HG03378 (cell line): ENCODE measurements around the gene ARHGAP6.
"Not testable (repeated sequence)": the region's sequence is repeated elsewhere in the genome, so short reads cannot be mapped to it uniquely, and the experiment has no call there.

ENCODE experiments used
- ATAC-seq: cut with Tn5 transposase; IDR thresholded peaks from one replicate; pipeline ENCODE4 v1.9.1; 2021; ENCODE audit warnings: mild to moderate bottlenecking, moderate library complexity; ENCODE audit not compliant: unreplicated experiment

ARHGAP6 gene

DNA sequence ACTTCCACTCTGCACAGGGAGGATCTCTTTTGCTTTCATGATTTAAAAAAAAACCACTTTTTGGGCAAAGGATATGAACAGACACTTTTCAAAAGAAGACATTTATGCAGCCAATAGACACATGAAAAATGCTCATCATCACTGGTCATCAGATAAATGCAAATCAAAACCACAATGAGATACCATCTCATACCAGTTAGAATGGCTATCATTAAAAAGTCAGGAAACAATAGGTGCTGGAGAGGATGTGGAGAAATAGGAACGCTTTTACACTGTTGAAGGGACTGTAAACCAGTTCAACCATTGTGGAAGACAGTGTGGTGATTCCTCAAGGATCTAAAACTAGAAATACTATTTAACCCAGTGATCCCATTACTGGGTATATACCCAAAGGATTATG, 87.4 kb downstream of the ARHGAP6 start:
- not testable (repeated sequence) for ATAC-seq

DNA sequence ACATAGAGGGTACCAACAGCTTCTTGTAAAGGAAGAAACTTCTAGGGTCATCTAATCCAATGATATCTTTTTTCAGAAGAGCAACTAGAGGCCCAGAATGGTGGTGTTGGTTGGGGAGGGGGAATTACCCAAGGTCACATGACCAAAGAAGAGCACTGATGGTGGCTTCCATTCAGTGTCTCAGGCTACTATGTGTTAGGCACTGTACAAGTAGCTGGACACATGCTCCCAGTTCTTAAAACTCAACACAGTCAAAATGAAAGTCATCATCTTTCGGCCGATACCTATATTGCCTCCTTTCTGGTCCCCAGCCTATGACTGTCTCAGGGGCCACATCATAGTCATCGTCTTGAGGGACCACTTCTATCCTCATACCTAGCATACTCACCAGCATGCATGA, 88.1 kb downstream of the ARHGAP6 start:
- ATAC-seq, result no peak

DNA sequence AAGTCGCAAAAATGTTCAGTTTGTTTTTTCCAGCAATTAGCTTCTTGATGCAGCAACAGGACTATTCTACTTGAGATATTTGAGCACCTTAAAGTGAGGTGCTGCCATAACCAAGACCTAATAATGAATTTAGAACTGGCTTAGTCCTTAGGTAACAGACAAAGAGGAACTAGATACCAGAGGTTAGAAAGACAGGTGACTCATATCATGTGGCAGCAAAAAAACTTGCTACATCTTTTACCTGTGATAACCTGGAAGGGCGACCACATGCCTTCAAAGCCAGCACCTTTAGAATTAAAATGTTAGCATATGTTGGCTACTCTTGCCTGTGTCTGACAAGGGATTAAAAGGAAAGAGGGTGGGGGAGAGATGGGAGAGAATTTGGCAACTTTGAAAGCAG, 90.4 kb downstream of the ARHGAP6 start:
- no peak for ATAC-seq

DNA sequence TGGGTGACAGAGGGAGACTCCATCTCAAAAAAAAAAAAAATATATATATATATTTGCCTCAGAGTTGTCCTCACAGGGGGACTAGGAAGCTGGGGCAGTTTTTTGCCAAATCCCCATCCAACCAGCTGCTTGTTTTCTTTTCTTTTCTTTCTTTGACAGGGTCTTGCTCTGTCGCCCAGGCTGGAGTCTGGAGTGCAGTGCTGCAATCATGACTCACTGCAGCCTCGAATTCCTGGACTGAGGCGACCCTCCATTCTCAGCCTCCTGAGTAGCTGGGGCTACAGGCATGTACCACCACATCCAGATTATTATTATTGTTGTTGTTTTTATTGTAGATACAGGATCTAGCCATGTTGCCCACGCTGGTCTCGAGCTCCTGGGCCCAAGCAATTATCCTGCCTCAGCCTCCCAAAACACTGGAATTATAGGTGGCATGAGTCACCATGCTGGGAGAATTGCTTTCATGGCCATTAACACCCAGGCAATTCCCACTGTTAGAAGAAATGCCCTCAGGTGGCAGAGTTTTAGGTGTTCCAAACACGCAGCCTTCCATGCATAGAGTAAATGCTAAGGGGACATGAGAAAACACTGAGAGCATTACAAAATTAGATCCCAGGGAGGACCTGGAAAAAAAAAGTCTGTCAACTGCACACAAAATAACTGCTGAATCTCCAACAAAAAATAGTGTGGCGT, 98.0 kb downstream of the ARHGAP6 start:
- ATAC-seq, result no peak

DNA sequence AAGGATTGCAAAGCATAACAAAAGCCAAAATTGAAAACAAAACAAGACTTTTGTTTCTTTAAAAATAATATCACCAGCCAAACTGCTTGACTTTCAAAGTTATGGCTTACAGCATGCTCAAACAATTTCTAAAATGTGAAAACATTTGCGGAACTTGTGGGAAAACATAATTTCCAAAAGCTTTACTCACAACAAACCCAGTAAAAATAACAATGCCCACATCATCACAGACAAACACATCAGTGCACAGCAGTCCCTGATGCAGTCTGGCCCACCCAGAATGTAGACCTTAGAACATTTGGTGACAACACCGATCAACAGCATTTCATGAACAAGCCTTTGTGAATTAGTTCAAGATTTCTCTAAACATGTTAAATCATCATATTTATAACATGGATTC, 98.9 kb downstream of the ARHGAP6 start:
- ATAC-seq, result no peak

DNA sequence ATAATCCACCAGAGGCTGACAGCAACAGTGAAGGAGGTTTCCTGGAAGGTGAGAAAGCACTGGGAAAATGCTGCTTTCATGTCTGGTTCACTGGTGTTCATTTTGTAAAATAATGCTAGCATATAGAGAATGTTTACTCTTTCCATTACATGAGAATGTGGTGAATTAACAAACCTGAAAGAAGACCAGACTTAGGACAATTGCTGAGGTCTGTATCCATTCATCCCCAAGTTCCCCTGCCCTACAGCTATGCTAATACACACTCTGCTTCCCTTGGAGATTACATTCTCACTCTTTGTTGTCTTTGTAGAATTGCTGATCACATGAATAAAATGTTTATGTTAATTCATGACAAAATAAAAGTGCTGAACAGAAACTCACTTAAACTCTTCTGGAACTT, 99.5 kb downstream of the ARHGAP6 start:
- ATAC-seq, result no peak

DNA sequence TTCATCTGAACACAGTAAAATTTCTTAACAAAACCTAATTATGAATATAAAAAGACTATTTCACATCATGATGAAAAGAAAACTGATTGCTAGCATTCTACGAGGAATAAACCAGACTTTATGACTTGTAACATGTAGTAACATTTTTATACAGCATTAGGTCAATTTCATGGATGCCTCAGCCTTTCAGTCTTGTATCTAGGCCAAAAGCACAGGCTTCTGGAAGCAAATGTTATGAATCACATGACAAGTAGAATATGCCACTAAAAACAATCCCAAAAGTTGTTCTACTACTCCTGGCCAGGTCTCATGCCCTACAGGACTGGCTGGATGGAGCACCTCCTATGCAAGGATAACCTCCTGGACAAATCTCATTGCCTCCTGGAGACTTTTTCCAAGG, 101.2 kb downstream of the ARHGAP6 start:
- no peak for ATAC-seq

DNA sequence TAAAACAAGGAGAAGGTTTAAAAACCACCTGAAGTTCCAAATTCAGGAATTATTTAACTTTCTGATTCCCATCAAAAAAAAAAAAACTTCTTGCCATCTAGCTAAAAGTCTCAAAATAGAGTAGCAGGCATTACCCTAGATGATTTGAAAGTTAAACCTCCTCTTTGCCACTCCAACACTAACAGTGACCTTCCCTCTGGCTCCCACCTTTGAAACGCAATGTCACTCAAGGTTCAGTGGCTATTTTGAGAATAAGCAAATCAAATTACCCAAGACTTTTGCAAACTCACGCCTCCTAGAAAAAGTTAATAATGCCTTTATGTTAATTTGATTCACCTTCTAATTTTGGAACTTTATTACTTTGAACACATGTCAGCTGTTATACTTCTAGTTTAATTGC, 103.2 kb downstream of the ARHGAP6 start:
- no peak for ATAC-seq

DNA sequence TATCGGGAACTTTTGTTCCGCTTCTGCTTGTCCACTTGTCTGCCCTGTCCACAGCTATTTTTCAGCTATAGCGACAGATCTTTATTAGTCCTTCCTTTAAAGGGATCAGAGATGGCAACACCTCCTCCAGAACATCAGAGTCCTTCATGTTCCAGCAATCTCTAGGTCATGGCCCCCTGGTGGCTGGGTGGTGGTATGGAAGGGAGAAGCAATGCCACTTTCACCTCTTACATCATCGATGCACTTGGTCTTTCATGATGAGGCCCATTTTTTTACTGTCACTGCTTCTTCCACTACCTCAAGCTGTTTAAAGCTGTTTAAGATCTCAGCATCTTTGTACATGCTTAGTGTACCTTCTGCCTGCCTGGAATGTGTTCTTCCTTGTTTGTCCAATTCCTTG, 106.7 kb downstream of the ARHGAP6 start:
- peak; percentile 56 for ATAC-seq

DNA sequence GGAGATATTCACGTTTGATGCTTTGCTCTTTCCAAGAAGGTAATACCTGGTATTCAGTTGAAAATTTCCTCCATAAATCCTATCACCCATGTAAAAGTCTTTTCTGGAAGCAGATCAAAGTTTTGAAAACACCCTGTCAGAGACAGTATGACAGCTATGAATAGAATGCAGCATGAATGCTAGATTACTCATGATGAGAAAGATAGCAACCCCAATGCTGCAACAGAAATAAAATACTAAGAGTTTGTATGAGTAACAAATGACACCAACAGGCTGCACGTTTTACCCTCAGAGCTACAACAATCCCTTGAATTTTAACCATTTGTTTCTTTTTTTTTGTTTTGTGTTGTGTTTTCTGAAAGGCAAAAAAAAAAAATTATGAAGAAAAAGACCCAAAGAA, 108.6 kb downstream of the ARHGAP6 start:
- ATAC-seq, result no peak

DNA sequence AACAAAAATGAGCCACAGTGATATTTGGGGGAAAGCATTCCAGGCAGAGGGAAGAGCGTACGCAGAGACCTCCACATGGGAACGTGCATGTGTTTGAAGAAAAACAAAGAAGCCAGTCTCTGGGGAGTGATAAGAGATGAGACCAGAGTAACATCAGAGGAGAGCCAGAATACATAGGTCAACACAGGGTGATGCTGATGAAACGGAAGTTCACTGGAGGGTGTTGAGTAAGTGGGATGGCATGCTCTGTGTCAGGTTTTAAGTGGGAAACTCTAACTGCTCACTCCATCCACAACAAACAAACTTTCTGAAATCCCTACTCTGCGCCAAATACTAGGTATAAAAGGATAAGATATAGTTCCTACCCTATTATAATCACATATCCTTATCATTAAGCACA, 110.0 kb downstream of the ARHGAP6 start:
- ATAC-seq, result no peak

DNA sequence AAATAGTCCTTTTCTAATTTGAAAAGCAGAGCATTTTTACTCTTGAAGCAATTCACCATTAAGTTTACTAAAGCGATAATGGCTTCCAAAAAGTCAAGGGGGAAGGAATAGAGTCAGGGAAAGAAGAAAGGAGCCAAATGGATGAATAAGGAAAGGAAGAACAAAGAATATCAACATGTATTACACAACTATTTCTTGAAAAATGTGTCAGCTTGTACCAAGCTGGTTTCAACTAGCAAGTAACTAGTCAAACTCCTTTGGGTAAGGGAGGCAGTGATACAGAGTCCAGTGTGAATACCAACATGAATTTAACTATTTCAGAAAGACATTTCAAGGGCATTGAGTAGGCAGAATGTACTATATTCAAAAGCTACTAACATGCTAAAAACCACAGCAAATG, 112.1 kb downstream of the ARHGAP6 start:
- ATAC-seq, result no peak

DNA sequence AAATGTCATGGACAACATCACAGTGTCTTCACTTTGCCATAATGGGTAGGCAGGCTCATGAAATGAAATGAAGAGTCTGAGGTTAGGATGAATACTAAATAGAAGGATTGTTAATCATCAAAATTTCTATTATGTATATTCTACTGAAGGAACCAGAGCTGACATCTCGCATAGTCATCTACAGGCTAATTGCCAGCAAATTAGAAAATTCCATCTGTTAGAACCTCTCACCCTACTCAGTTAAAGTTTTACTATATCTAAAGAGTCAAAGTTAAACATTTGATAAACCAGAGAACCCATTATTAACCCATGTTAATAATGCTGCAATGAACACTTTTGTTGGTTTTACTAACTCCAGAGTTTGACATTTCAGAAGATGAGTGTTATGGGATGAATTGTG, 114.6 kb downstream of the ARHGAP6 start:
- no peak for ATAC-seq

DNA sequence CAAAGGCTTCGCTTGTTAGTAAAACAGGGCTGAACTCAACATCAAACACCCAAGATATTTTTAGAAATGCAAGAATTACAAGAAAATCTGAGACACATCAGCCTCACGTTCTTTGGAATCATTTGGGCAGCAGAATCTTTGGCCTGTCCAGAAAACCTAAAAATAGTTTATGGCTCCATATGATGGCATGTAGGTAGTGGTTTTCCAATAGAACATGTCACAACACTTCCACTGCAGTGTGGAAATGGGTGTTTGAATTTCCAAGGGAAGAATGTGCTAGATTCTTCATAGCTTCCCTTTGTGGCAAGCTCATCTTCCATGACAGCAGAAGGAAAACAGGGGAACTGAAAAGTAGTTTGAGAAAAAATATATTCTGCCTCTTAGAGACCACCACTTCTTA, 118.8 kb downstream of the ARHGAP6 start:
- no peak for ATAC-seq

DNA sequence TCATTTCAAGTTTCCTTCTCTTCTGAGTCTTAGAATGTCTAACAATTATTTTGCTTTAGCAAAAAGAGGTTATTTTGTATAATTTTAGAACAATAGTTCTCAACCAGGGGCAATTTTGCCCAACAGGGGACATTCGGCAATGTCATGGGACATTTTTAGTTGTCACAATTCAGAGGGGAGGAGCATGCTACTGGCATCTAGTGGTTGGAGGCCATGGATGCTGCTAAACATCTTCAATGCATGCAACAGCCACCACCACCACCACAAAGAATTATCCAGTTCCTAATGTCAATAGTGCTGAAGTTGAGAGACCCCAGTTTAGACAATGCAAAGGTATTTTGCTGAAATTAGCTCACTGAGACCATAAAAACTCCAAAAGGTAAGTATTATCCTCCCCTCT, 122.5 kb downstream of the ARHGAP6 start:
- ATAC-seq, result no peak

DNA sequence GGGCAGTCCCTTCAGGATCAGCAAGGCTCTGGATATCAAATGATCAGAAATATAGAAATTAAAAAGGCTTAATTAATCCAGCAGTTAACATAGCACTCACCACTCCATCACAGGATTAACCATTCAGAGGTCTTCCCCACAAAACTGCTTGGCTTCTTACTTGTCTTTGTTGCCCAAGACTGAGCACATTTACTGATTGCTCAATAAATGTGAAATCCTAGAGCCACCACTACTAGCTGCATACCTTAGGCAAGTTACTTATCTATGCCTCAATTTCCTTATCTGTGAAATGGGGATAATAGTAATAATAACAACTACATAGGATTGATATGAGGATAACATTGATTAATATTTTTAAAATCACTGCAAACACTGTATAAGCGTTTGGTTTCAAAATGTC, 124.2 kb downstream of the ARHGAP6 start:
- ATAC-seq, result no peak

DNA sequence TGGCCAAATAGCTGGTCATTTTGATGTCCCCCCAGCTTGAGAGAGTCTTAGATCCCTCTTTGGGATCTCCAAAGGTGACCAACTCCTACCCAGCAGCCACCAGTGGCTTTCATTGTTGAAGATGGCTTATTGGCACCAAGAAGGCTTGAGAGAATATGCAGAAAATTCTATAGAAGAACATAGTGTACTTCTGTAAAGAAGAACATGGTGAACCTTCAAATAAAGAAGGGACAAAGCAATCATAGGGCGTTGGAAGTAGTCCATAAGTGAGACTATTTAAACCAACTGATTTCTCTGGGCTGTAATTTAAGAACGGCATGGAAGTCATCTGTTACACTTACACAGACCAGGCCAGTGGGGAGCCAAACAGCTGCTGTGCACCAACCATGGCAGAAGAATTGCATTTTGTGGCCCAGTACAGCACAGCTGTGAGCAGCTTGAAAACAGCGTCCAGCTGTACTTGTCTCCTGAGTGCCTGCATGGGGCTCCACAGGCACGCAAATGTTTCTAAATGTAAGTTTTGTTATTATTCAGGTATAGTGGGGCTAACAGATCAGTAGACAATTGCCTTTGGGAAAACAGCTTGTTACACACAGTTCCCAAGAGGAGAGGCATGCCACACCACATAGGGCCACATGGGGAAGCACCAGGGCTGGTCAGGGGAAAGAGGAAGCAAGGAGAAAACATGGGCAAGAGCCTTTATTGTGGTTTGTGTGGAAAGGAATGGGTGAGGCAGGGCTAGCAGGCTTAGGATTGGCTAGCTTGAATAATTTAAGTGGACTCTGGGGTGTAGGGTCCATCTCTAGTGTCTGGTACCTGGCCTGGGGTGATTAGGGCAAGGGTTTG, 125.0 kb downstream of the ARHGAP6 start:
- peak; percentile 63 for ATAC-seq

DNA sequence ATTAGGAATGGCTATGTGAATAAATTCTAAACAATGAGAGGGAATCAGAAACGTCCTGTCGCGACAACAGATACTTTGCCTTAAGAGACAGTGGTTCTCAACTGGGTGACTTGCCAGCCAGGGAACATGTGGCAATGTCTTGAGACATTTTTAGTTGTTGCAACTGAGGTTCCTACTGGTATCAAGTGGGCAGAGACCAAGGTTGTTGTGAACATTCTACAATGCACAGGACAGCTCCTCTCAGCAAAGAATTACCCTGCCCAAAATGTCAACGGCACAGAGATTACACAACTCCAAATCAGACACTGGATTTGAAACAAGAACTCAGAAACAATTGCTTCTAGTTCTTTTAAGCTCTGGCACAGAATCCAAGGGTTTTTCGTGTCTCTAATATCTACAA, 128.6 kb downstream of the ARHGAP6 start:
- no peak for ATAC-seq

DNA sequence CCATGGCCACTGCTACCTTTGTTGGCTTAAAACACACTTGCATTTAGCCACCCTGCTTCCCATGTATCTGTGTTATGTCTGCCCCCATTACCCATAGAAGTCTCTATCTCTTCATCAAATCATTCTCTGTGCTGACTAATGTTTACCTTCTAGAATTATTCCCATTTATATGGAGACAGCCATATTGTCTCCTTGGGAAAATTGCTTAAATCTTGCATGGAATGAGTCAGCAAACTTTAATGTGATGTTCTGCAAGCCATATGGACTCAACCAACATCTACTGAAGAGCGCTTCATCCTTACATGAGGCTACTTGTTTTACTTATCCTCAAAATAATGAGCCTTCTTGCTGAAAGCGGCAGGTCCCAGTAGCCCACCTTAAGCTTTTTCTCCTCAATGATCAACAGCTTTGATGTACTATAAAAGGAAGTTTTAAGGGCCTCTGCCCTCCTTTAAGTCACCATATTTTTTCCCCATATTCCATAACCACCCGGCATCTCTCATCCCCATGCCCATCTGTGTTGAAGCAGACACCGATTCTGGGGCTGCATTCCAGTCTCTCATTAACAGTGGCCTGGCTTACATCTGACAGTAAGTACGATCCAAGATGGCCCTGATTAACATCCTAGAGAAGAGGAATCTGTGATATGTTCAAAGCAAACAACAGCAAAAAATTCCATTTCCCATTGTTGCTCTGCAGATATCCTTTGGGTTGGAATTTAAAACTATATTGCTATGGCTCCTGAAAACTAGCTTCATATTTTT, 130.4 kb downstream of the ARHGAP6 start:
- no peak for ATAC-seq

DNA sequence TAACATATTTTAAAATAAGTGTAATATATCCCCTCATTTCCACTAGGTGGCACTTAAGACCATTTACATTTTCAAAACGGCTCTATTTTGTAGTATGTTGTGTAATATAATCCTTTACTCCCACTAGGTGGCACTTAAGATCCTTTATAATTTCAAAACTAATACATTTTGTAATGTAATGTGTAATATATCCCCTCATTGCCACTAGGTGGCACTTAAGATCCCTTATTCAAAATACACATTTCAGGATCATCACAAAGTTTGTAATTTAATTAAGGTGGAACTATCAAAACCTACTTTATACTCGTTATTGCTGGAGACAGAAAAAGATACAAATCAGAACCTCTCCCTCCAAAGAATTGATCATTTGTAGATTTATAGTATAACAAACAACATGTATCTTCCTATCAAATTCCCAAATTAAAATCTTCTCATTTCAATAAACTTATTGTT, 132.5 kb downstream of the ARHGAP6 start:
- ATAC-seq, result peak; percentile 95

DNA sequence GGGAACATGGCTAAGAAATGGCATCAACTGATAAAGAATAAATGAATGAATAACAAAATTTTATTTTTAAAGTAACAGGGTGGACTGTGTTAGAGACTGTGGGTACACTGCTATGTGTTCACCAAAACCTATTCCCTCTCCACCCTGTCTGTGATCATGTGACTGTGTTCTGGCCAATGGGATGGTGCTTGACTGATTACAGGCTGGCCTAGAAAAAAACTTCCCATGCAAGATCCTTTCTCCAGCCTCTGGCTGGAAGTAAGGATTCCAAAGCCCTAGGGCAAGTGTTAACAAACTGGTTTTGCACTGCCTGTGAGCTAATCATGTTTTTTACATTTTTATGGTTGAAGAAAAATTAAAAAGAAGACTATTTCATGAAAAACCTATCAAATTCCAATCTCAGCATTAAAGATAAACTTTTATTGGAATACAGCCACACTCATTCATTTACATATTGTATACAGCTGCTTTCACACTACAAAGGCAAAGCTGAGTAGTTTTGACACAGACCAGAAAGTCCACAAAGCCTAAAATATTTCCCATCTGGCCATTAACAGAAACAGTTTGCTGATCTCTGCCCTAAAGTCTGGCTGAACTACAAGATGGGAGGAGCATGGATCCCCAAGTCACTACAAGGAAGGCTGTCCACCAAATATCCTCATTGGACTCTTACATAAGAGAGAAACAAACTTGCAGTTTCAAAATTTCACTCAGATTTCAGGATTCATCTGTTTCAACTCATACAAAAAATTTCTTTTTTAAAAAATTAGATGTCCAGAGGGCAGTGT, 133.2 kb downstream of the ARHGAP6 start:
- ATAC-seq, result no peak
